Vagina (tissue), 2 donors: ENCODE results near the gene ITGB3.

Source experiments
- POLR2A ChIP-seq, 2 donors: fragments of 450-650 bp; IDR thresholded peaks; one replicate each; pipeline ENCODE4 v1.6.1; 2017; ENCODE audit warnings: antibody characterized with exemption in 2 of 2, mild to moderate bottlenecking in 2 of 2, moderate library complexity in 2 of 2
- POLR2AphosphoS5 ChIP-seq, 2 donors: sonication (generic); formaldehyde crosslinking; IDR thresholded peaks; one replicate each; pipeline ENCODE4 v1.9.0; 2017; ENCODE audit warnings: antibody characterized with exemption in 2 of 2, mild to moderate bottlenecking in 2 of 2, low read depth in 1 of 2; ENCODE audit not compliant: insufficient read depth in 1 of 2
- TF ChIP-seq, protein P1 (sequence below), 3 experiments: fragments of 450-650 bp in 2 of 3; fragments of 200-600 bp in 1 of 3; sonication (generic) in 1 of 3; IDR thresholded peaks; one replicate each; pipeline ENCODE4 v1.5.1; 2017 to 2019; ENCODE audit warnings: antibody characterized with exemption in 3 of 3, mild to moderate bottlenecking in 2 of 3, moderate library complexity in 2 of 3

DNA sequence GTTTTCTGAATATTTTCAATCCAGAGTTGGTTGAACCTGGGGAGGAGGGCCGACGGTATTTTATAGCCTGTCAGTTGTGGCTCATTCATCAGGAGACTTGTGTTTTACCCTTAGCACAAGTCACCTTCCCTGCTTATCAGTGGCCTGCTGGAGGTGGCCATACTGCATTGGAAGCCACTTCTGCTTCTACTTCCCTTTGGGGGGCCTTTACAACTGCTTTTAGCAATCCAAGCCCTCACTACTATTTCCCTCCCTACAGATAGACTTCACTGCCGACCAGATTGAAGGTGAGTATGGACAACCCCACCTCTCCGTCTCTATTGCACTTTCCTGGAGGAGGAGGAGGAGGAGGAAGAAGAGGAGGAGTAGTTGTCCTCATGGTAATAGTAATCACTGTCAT, 40.1 kb upstream of the ITGB3 start:
- TF ChIP-seq POLR2A (IDR thresholded peaks at IDR 0.05) (no peak), POLR2AphosphoS5 (IDR thresholded peaks at IDR 0.05; ENCODE audit: insufficient read depth in 1 of 2, low read depth in 1 of 2) (no peak)
- TF ChIP-seq, protein P1, sequence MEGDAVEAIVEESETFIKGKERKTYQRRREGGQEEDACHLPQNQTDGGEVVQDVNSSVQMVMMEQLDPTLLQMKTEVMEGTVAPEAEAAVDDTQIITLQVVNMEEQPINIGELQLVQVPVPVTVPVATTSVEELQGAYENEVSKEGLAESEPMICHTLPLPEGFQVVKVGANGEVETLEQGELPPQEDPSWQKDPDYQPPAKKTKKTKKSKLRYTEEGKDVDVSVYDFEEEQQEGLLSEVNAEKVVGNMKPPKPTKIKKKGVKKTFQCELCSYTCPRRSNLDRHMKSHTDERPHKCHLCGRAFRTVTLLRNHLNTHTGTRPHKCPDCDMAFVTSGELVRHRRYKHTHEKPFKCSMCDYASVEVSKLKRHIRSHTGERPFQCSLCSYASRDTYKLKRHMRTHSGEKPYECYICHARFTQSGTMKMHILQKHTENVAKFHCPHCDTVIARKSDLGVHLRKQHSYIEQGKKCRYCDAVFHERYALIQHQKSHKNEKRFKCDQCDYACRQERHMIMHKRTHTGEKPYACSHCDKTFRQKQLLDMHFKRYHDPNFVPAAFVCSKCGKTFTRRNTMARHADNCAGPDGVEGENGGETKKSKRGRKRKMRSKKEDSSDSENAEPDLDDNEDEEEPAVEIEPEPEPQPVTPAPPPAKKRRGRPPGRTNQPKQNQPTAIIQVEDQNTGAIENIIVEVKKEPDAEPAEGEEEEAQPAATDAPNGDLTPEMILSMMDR (IDR thresholded peaks at IDR 0.05) = no peak
